IMR-90 (cell line): ENCODE data around the gene COLGALT1. TPM values are rescaled to one million over a fixed set of nuclear protein-coding genes. Genes with fewer than 3 reads are reported as not detected.

Experiments used
- ATAC-seq: fragments of 200-7000 bp; cut with Tn5 transposase; 2 replicates; pipeline ENCODE4 v1.9.1; 2020; ENCODE audit warnings: low read depth, mild to moderate bottlenecking, moderate library complexity
- BruUV-seq: library from RNA; stranded (reverse); fragments of 400-500 nt; replicated peaks from 2 replicates; lab custom pipeline; 2021; lab: Mats Ljungman, UMichigan
- CTCF ChIA-PET: fragments of 300-600 bp; formaldehyde crosslinking; extraction: SDS; loops from one replicate; lab custom pipeline; 2021; ENCODE audit warnings: antibody characterized with exemption; lab: Yijun Ruan, JAX
- POLR2A ChIA-PET: fragments of 300-600 bp; sonication (Branson Sonifier 250); formaldehyde crosslinking; loops from one replicate; lab custom pipeline; 2022; ENCODE audit warnings: antibody characterized with exemption; ENCODE audit not compliant: unreplicated experiment; lab: Charles Lee
- DNase-seq: peaks from one replicate; pipeline ENCODE4 v3.0.0; 2013
- H2AFZ ChIP-seq: replicated peaks from 2 replicates; pipeline ENCODE3; 2013; ENCODE audit warnings: low read length, mild to moderate bottlenecking; ENCODE audit not compliant: poor library complexity
- H2AK5ac ChIP-seq: 2 replicates; pipeline ENCODE4 v1.6.1; 2013; ENCODE audit warnings: low read depth, low read length, inconsistent platforms
- H2AK9ac ChIP-seq: replicated peaks from 2 replicates; pipeline ENCODE3; 2013; ENCODE audit warnings: mild to moderate bottlenecking, low read depth, low read length, moderate library complexity; ENCODE audit not compliant: poor library complexity
- H2BK120ac ChIP-seq: 2 replicates; pipeline ENCODE4 v1.6.1; 2013; ENCODE audit warnings: low read depth, low read length, inconsistent platforms
- H2BK15ac ChIP-seq: 3 replicates; pipeline ENCODE4 v1.6.1; 2013; ENCODE audit warnings: low read depth, low read length, inconsistent platforms
- H2BK20ac ChIP-seq: 2 replicates; pipeline ENCODE4 v1.6.1; 2013; ENCODE audit warnings: low read depth, mild to moderate bottlenecking, inconsistent platforms, low read length, moderate library complexity
- H2BK5ac ChIP-seq: 2 replicates; pipeline ENCODE4 v1.6.1; 2013; ENCODE audit warnings: mild to moderate bottlenecking, low read depth, low read length, inconsistent platforms; ENCODE audit not compliant: poor library complexity, severe bottlenecking
- H3K14ac ChIP-seq: replicated peaks from 2 replicates; pipeline ENCODE4 v1.6.1; 2013; ENCODE audit warnings: low read depth, low read length, inconsistent platforms
- H3K18ac ChIP-seq: 2 replicates; pipeline ENCODE4 v1.6.1; 2013; ENCODE audit warnings: low read depth, low read length, control low read depth
- H3K23ac ChIP-seq: 2 replicates; pipeline ENCODE4 v1.6.1; 2013; ENCODE audit warnings: low read depth, low read length, inconsistent platforms
- H3K27ac ChIP-seq: 2 replicates; pipeline ENCODE4 v1.5.1; 2013; ENCODE audit warnings: mild to moderate bottlenecking, control low read depth, low read length; ENCODE audit not compliant: insufficient read depth
- H3K27me3 ChIP-seq: 2 replicates; pipeline ENCODE4 v1.6.1; 2013; ENCODE audit warnings: low read length; ENCODE audit not compliant: control insufficient read depth, insufficient read depth
- H3K36me3 ChIP-seq: 2 replicates; pipeline ENCODE4 v1.6.1; 2013; ENCODE audit warnings: low read length, mixed read lengths; ENCODE audit not compliant: control insufficient read depth, insufficient read depth
- H3K4ac ChIP-seq: 2 replicates; pipeline ENCODE4 v1.6.1; 2013; ENCODE audit warnings: low read depth, low read length, inconsistent platforms
- H3K4me1 ChIP-seq: 2 replicates; pipeline ENCODE4 v1.6.1; 2013; ENCODE audit warnings: low read length, mixed read lengths; ENCODE audit not compliant: control insufficient read depth, insufficient read depth
- H3K4me2 ChIP-seq: 2 replicates; pipeline ENCODE4 v1.6.1; 2013; ENCODE audit warnings: low read depth, mild to moderate bottlenecking, control low read depth, low read length, moderate library complexity
- H3K4me3 ChIP-seq: 2 replicates; pipeline ENCODE4 v1.5.1; 2013; ENCODE audit warnings: low read depth, mild to moderate bottlenecking, control low read depth, low read length, moderate library complexity; ENCODE audit not compliant: insufficient read depth
- H3K56ac ChIP-seq: 2 replicates; pipeline ENCODE4 v1.6.1; 2013; ENCODE audit warnings: low read length, inconsistent platforms; ENCODE audit not compliant: insufficient read depth; ENCODE audit errors: extremely low read depth
- H3K79me1 ChIP-seq, 2 experiments: 2 replicates each; pipeline ENCODE4 v1.6.1; 2013; ENCODE audit warnings: low read length in 2 of 2, inconsistent platforms in 1 of 2, low read depth in 1 of 2
- H3K9ac ChIP-seq: 2 replicates; pipeline ENCODE4 v1.6.1; 2013; ENCODE audit warnings: low read depth, low read length, control low read depth
- H3K9me1 ChIP-seq: 2 replicates; pipeline ENCODE4 v1.6.1; 2013; ENCODE audit warnings: low read length, inconsistent platforms; ENCODE audit not compliant: insufficient read depth
- H3K9me3 ChIP-seq: 2 replicates; pipeline ENCODE4 v1.6.1; 2013; ENCODE audit warnings: low read length; ENCODE audit not compliant: control insufficient read depth, insufficient read depth
- H4K20me1 ChIP-seq: 2 replicates; pipeline ENCODE4 v1.6.1; 2013; ENCODE audit warnings: low read length, inconsistent platforms; ENCODE audit not compliant: insufficient read depth
- H4K5ac ChIP-seq: 2 replicates; pipeline ENCODE4 v1.6.1; 2013; ENCODE audit warnings: mild to moderate bottlenecking, low read depth, low read length, control low read depth
- H4K8ac ChIP-seq, 2 experiments: 2 replicates each; pipeline ENCODE4 v1.6.1; 2013; ENCODE audit warnings: low read depth in 2 of 2, low read length in 2 of 2, control low read depth in 1 of 2, inconsistent platforms in 1 of 2
- H4K91ac ChIP-seq: 2 replicates; pipeline ENCODE4 v1.6.1; 2013; ENCODE audit warnings: low read depth, low read length, inconsistent platforms; ENCODE audit not compliant: insufficient read depth
- CHD1 ChIP-seq: IDR thresholded peaks from 2 replicates; pipeline ENCODE4 v1.6.1; 2012; ENCODE audit warnings: low read depth, low read length, improper control_type of control experiment
- MAFK ChIP-seq: IDR thresholded peaks from 2 replicates; pipeline ENCODE4 v1.6.1; 2012; ENCODE audit warnings: low read depth, low read length, improper control_type of control experiment
- RCOR1 ChIP-seq: IDR thresholded peaks from 2 replicates; pipeline ENCODE4 v1.6.1; 2012; ENCODE audit warnings: mild to moderate bottlenecking, low read length, improper control_type of control experiment; ENCODE audit not compliant: insufficient replicate concordance
- WGBS, 2 experiments: methylation state at CpG; one replicate each; pipeline versions ENCODE4 v1.1.5 to v1.1.7; 2013; ENCODE audit warnings: missing lambda C conversion rate in 2 of 2; ENCODE audit not compliant: insufficient read length in 1 of 2; ENCODE audit errors: extremely low coverage in 2 of 2; 5-methylcytosine and 5-hydroxymethylcytosine counted together
- dilution Hi-C: fragments of 300-500 bp; cut with HindIII; formaldehyde crosslinking; loops from one replicate; pipeline ENCODE4 v1.14.3; 2018; ENCODE audit warnings: low sequenced_read_pairs; ENCODE audit not compliant: unreplicated experiment
- in situ Hi-C: fragments of 300-500 bp; cut with MboI; formaldehyde crosslinking; loops from 3 replicates; pipeline ENCODE4 v1.14.3; 2019; ENCODE audit warnings: low sequenced_read_pairs, inconsistent platforms, mixed read lengths
- intact Hi-C: fragments of 100-400 bp; cut with micrococcal nuclease; formaldehyde crosslinking; loops from 2 replicates; pipeline ENCODE4 v1.10.0; 2022
- polyA plus RNA-seq, 3 experiments: library from polyadenylated mRNA; depleted of rRNA; stranded (reverse); fragments of >200 nt; gene quantifications; 2 replicates each; pipeline ENCODE4 v1.2.3, GENCODE V29; 2012; ENCODE audit warnings: low replicate concordance in 1 of 3
- total RNA-seq: library from RNA; depleted of rRNA; stranded (reverse); fragments of >200 nt; gene quantifications from 2 replicates; pipeline ENCODE4 v1.2.3, GENCODE V29; 2012

Gene COLGALT1
- total and polyA plus RNA-seq, 2 of the 4 experiments (the other 2 are of a cell fraction) = 77.1 to 117 TPM

- Histone ChIP-seq H3K9ac (no peak overlapping the region), H2BK5ac (no peak overlapping the region), H3K36me3 (no peaks in the 10 kb centered on the region), H4K5ac (no peak overlapping the region), H3K27me3 (peaks cover 7% of the 10 kb centered on the region), H2BK15ac (no peak overlapping the region), H3K4me3 (no peak overlapping the region), H3K4me1 (no peaks in the 10 kb centered on the region), H2AK5ac (no peak overlapping the region), H4K91ac (no peak overlapping the region), H3K4me2 (no peak overlapping the region), H4K20me1 (no peaks in the 10 kb centered on the region), H3K27ac (no peak overlapping the region), H3K4ac (no peak overlapping the region), H3K79me1 (no peaks in the 10 kb centered on the region), H3K56ac (no peak overlapping the region), H3K14ac (no peak overlapping the region), H3K9me3 (0 out of 2 replicates have a peak, but pooled peaks cover 2% of the 10 kb centered on the region), H2AK9ac (no peak overlapping the region), H4K8ac (no peak overlapping the region), H3K23ac (no peak overlapping the region), H2AFZ (no peak overlapping the region), H2BK120ac (no peak overlapping the region), H3K9me1 (no peaks in the 10 kb centered on the region), H3K18ac (no peak overlapping the region), H2BK20ac (no peak overlapping the region)
- POLR2A ChIA-PET = no interaction called here
- no peak for DNase-seq
- dilution Hi-C loops = no loop called here
- WGBS, 2 experiments = 93% methylated on average over 3 of the region's 3 CpGs; no CpG with 5 or more reads in 1 of the 2 experiments
- no peak for ATAC-seq
- BruUV-seq = no TSS peak
- in situ Hi-C loops = no loop called here
- intact Hi-C loops = no loop called here
- TF ChIP-seq CHD1 (no peak), MAFK (no peak), RCOR1 (no peak)
- CTCF ChIA-PET = no interaction called here
Observed at GRCh38 chr19:17627161-17627560, 71.7 kb downstream of the COLGALT1 start.
